HG03095 (cell line): ENCODE results near the gene SALL3.

Experiments used
- ATAC-seq: cut with Tn5 transposase; IDR thresholded peaks from one replicate; pipeline ENCODE4 v1.9.1; 2021; ENCODE audit warnings: moderate library complexity; ENCODE audit not compliant: unreplicated experiment

SALL3 gene

DNA sequence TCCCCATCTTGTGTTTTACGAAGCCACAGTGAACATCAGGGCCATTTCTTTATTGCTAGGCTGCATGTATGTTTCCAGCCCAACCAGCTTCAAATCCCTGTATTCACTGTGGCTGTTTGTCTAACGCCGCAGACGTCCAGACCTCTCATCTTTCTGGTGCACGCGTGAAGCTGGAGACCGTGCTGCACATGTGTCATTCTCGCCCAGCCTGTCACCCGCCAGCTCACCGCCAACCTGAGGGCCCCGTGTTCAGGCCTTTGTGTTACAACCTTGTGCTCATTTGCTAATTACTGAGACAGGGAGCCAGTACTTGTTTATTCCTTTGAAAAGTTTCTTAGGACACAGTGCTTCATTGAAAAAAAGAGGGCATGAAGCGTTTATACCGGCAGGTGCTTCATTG is 21.4 kb downstream of the SALL3 start:
- ATAC-seq, result no peak

- no peak for ATAC-seq
These were observed 26.0 kb downstream of the SALL3 start for GRCh38 chr18:79005653-79006052.

DNA sequence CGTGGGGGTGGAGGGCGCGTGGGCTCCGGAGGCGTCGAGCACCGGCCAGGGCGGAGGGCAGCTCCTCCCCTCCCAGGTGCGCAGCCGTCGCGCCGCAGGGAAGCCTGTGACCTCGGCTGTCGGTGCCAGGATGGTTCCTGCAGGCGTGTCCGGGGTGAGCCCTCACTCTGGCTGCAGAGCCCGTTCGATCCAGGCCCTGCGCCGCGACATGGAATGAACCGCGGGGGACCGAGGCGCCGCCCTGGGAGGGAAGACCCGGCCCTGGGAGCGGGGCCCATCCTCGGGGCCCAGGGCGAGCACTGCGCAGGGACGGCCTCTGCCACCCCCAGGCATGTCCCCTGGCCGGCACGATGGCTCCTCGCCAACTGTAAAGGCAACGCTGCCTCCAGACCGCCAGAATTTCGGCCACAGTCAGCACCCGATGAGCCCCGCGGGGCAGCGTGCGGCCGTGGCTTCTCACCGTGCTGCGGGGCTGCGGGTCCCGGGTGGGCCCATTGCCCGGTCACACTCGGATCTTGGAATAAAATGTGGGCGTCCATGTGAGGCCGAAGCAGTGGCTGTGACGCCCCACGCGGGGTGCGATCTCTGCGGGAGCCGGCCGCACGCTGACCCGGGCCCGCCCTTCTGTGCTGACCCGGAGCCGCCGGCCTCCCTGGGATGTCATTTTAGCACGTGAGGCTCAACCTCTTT is 26.6 kb downstream of the SALL3 start:
- ATAC-seq, result no peak

DNA sequence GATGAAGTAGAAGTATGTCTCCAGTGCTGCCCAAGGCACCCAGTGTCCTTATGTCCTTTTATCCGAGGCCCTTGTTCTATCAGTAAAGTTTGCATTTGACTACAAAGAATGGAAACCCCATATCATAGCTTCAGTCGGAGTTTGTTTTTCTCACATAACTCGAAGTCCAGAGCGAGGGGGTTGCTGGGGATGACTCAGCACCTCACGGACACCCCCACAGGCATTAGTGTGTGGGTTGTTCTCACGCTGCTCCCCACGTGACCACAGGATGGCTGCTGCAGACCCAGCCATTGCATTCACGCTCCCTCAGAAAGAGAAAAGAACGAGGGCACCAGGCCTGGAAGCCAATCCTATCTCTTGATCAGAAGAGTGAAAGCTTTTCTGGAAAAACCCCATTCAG is 27.8 kb downstream of the SALL3 start:
- ATAC-seq, result no peak

DNA sequence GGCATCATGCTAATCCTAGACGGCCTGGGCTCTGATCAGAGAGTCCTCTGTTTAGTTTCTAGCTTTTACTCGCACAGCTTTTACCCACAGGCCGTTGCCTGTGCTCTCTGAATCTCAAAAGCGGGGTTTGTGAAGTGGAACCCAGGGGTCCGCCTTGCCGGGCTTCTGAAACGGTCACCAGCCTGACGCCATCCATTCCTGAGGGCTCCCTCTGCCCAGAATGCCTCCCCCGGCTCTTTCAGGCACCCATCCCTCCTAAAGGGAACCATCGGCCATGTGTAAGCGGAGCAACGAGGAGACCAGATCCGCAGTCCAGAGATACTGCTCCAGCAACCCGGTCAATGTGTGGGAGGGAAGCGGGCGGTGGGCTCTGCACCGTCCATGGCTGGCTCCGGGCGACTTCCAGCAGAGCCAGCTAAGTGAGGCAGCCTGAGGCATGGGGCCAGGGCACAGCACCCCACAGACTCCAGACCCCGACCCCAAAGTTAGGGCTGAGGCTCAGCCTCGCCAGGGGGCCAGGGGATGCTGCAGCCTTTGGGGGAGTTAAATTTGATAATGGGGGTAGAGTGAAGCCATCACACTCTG is 28.8 kb downstream of the SALL3 start:
- ATAC-seq, result no peak

DNA sequence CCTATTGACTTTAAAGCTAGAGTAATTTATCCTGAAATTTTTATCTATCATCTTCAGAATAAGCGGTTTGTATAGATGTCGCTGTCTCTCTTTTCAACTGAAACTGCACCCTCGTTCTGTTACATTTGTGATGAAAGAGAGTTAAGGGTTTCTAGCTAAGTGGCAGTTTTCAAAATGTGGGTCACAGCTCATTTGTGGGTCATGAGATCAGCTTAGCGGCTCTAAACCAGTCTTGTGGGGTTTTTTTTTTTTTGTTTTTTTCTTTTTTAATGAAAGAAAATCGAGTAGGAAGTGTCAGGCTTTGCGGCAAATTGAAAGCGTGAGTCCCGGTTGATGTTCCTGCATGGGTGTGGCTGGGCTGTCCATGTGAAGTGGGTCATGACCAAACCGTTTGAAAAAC is 31.2 kb downstream of the SALL3 start:
- no peak for ATAC-seq

GRCh38 chr18:79011300-79011870 is 31.8 kb downstream of the SALL3 start:
- ATAC-seq, result no peak

DNA sequence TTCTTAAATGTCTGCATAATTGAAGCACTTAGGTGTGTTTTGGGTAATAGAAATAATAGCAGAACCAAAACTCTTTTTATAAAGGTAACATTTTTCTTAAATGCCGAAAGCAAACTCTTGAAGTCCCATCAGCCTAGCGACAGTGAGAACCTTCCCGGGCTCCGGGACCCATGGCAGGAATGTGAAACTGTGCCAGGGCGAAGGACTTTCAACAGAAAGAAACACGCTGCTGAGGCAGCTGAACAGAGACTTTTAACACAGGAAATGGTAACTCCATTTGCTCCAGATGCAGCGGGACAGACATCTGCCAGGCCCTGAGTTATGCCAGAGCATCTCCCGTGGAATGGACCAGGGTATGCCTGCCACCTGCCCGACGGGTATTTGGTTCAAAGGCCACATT is 34.3 kb downstream of the SALL3 start:
- no peak for ATAC-seq

DNA sequence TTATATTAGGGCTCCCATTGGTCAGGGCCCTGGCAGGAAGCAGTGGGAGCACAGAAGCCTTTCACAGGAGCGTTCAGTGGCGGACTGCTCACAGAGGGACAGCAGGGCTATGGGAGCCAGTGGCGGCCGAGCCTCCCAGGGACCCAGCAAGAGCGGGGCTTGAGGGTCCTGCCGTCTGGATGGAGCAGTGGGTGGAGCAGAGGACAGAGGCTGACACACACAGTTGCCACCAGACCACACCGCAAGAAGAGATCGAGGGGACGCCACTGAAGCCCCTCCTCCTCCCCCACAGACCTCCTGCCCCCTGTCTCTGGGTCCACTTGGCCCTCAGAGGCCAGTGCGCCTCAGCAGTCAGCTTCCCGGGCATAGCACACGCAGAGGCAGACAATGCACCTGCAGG is 39.3 kb downstream of the SALL3 start:
- ATAC-seq, result no peak

- ATAC-seq, result no peak
These were observed 40.3 kb downstream of the SALL3 start for GRCh38 chr18:79019881-79020280.

GRCh38 chr18:79022603-79023002 is 43.0 kb downstream of the SALL3 start:
- no peak for ATAC-seq

DNA sequence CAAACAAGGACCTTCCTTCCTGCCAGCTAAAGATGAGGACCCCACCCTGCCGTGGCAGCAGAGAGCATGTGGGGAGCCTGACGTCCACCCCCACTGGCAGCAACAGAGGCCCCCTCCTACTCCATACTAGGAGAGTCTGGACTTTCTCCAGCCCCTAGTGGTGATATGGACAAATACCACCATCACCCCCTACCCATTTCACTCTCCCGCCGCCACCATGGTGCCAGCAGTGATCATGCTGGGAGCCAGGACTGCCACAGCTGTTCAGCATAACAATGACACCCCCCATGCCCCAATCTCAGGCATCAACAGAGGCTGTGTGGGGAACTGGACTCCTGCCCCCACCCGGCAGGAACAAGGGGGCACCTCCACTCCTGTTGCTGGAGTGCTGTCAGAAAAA is 46.9 kb downstream of the SALL3 start:
- no peak for ATAC-seq

DNA sequence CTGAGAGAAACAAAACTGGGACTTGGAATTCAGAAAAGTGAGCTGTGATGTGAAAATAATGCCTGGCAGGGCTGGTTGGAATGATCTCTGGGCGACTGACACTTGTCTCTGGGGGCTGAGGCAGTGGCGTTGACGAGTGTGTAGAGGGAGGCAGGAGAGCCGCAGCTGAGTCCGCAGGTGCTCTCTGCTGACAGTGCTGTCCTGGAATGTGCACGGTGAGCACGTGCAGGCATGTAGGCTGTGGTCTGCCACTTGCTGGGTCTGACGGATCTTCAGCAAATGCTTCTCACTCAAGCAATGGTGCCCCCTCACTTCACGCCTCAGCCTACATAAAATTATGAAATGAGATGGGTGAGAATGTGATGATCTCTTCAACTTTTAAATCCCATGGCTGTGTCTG is 51.1 kb downstream of the SALL3 start:
- ATAC-seq, result no peak

GRCh38 chr18:79042276-79042675 is 62.7 kb downstream of the SALL3 start:
- no peak for ATAC-seq

GRCh38 chr18:79043288-79043687 is 63.7 kb downstream of the SALL3 start:
- ATAC-seq, result no peak

DNA sequence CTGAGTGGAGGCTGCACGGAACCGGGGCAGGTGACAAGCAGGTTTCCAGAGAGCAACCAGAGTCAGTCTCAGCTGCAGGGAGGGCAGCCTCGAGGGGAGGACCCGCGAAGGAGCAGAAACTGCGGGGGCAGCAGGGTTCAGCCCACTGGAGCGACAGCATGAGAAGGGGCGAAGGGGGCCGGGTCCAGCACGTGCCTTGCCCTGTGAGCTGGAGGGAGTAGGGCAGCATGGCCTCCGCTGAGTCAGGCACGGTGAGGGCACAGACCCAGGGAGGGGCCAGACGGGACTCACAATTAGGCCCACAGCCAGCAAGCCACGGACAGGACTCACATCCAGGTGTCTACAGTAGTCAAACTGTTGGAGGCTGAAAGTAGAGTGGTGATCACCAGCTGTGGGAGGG is 66.9 kb downstream of the SALL3 start:
- ATAC-seq, result no peak

DNA sequence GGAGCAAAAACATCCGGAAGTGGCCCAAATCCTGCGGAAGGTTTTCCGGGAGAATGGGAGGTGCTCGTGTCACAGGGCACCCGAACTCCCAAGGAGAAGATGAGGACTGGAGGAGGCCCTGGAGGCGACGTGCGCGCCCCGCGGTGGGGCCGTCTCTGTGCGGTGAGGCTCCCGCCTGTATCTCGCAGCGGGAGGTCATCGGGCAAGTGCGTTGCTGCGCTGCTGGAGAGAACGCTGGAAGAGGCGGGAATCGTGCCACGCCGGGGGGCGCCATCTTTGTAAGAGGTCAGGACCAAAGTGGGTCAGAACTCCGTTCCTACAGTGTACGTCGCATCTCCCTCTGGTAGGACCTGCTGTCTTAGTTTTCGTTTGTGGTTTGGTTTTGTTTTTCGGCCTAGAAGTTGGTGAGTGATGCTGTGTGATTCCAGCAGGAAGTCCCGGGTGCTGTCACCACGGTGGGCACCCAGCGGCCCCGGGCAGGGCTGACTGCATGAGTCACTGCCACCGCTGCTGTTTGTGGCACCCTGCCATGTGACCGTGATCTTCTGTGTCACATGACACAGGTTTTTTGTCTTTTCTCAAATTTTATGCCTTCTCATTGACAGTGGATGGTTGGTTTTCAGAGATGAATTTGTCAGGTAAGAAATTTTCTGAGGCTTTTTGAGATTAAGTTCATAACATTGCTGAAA is 68.1 kb downstream of the SALL3 start:
- ATAC-seq, result no peak

DNA sequence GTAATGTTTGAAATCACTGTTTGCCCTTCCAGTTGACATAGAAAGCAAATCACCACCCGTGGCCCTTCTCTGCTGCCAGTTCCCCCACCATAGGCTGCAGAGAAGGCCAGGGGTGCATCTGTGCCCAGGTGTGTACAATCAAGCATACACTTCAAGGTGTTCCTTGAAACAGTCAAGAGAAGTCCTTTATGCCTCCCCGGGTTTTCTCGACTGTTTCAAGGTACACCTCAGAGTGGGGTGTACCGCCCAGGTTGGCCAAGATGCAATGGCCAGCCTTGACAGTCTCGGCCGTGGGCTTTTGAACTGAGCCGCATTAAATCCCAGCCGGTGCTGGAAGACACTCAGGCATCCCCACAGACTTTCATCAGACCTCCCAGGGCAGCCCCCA is 68.6 kb downstream of the SALL3 start:
- no peak for ATAC-seq

- ATAC-seq, result no peak
These were observed 69.9 kb downstream of the SALL3 start for GRCh38 chr18:79049506-79049905.
